Kasumi-1 (cell line): ENCODE results near the gene ZNRF3.
"Not testable (repeated sequence)": the region's sequence is repeated elsewhere in the genome, so short reads cannot be mapped to it uniquely, and the experiment has no call there.

Experiments used
- DNase-seq, 2 experiments: peaks; one replicate each; lab custom pipeline; 2025; lab: John Stamatoyannopoulos, UW

The ZNRF3 gene

GRCh38 chr22:28985581-28986290, 102.4 kb downstream of the ZNRF3 start:
- DNase-seq = no peak

- DNase-seq = no peak
Observed at GRCh38 chr22:28986366-28986765, 103.0 kb downstream of the ZNRF3 start.

GRCh38 chr22:28988457-28988856, 105.1 kb downstream of the ZNRF3 start:
- DNase-seq = no peak

- DNase-seq = no peak
Observed at GRCh38 chr22:28989035-28989464, 105.7 kb downstream of the ZNRF3 start.

GRCh38 chr22:28989484-28989883, 106.1 kb downstream of the ZNRF3 start:
- no peak for DNase-seq

- DNase-seq = no peak
Observed at GRCh38 chr22:28989912-28990311, 106.5 kb downstream of the ZNRF3 start.

- DNase-seq = no peak
Observed at GRCh38 chr22:28992565-28993356, 109.4 kb downstream of the ZNRF3 start.

- no peak for DNase-seq
Observed at GRCh38 chr22:28994522-28994921, 111.2 kb downstream of the ZNRF3 start.

GRCh38 chr22:28995551-28995950, 112.2 kb downstream of the ZNRF3 start:
- DNase-seq = no peak

- no peak for DNase-seq
Observed at GRCh38 chr22:28997342-28997741, 114.0 kb downstream of the ZNRF3 start.

GRCh38 chr22:28998681-28999080, 115.3 kb downstream of the ZNRF3 start:
- no peak for DNase-seq

- DNase-seq = no peak
Observed at GRCh38 chr22:28999510-28999909, 116.1 kb downstream of the ZNRF3 start.

GRCh38 chr22:28999919-29000556, 116.7 kb downstream of the ZNRF3 start:
- no peak for DNase-seq

- no peak for DNase-seq
Observed at GRCh38 chr22:29000641-29001040, 117.3 kb downstream of the ZNRF3 start.

- no peak for DNase-seq
Observed at GRCh38 chr22:29002603-29003002, 119.2 kb downstream of the ZNRF3 start.

- DNase-seq = no peak
Observed at GRCh38 chr22:29003552-29003951, 120.2 kb downstream of the ZNRF3 start.

- no peak for DNase-seq
Observed at GRCh38 chr22:29003975-29004646, 120.7 kb downstream of the ZNRF3 start.

- DNase-seq = no peak
Observed at GRCh38 chr22:29004647-29005371, 121.4 kb downstream of the ZNRF3 start.

- DNase-seq = not testable (repeated sequence)
Observed at GRCh38 chr22:29005754-29006153, 122.4 kb downstream of the ZNRF3 start.

- no peak for DNase-seq
Observed at GRCh38 chr22:29006346-29006745, 123.0 kb downstream of the ZNRF3 start.

GRCh38 chr22:29009148-29009547, 125.8 kb downstream of the ZNRF3 start:
- DNase-seq = no peak
